A549 treated with AZD9567 at 1 μM for 4 hours (cell line): ENCODE results near the gene NRXN3. TPM values are rescaled to one million over a fixed set of nuclear protein-coding genes. Genes with fewer than 3 reads are reported as not detected.

ENCODE experiments used
- total RNA-seq: library from RNA; stranded (reverse); fragments of 200-300 nt; extraction: Qiagen RNA extraction; gene quantifications from 5 replicates; pipeline ENCODE4 v1.2.3, GENCODE V29; 2022; ENCODE audit not compliant: insufficient read depth

The NRXN3 gene
- 0.53 to 2.0 TPM (median 0.91 TPM) in 5 replicates for total RNA-seq

DNA sequence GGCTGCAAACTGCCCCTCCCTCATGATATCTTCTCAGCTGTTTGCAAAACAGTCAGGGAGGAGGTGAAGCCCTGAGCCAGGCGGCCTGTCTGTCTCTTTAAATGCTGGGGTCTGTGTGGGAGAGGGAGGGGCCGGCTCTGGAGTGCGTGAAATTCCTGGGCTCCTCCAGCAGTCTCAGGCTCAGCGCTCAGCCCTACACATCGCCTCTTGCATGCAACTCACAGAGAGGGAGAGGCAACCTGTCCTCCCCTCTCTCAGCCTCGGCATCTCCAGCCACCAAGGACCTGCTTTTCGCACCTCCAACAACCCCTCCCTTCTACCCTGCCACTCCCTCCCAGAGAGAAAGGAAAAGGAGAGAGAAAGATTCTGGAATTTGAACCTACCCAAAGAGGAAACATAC, at the start of gene NRXN3:
NRXN3 (plus strand) TSS at position 171 of the 400 bp plus-strand sequence. CDS start 72,721 bp downstream, outside the sequence.

